Suprapubic skin (tissue), 4 donors: ENCODE measurements around the gene ASIC3.

ENCODE experiments used
- EP300 ChIP-seq: sonication (generic); formaldehyde crosslinking; IDR thresholded peaks from one replicate; pipeline ENCODE4 v1.6.1; 2017; ENCODE audit warnings: antibody characterized with exemption
- POLR2A ChIP-seq, 2 donors: fragments of 450-650 bp; IDR thresholded peaks; one replicate each; pipeline ENCODE4 v1.6.1; 2017; ENCODE audit warnings: antibody characterized with exemption in 2 of 2, mild to moderate bottlenecking in 2 of 2, moderate library complexity in 2 of 2
- POLR2AphosphoS5 ChIP-seq, 3 donors: sonication (generic); formaldehyde crosslinking; IDR thresholded peaks; one replicate each; pipeline ENCODE4 v1.6.1; 2017; ENCODE audit warnings: antibody characterized with exemption in 3 of 3
- TF ChIP-seq, protein P1 (sequence below), 2 donors: fragments of 200-600 bp in 1 of 2; fragments of 450-650 bp in 1 of 2; sonication (generic) in 1 of 2; IDR thresholded peaks; one replicate each; pipeline ENCODE4 v1.5.1; 2016 to 2019; ENCODE audit warnings: antibody characterized with exemption in 2 of 2, mild to moderate bottlenecking in 1 of 2, moderate library complexity in 1 of 2

DNA sequence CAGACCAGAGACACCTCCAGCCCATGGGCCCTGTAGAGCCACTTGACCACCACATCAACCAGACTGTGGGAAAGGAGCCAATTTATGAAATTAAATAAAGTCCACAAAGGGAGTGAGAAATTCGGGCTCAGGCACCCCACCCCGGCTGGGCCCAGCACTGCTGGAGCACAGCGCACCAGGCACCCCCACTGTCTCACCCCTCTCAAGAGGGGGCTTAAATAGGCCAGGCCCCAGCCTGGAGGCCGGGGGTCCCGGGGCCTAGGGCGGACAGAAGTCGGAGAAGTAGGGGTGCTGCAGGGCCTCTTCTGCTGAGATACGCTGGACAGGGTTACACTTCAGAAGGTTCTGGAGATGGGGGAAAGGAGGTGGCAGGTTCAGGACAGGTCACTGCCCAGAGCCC, 5.4 kb downstream of the ASIC3 start:
- no peak for TF ChIP-seq POLR2A (IDR thresholded peaks at IDR 0.05)
- TF ChIP-seq, protein P1, sequence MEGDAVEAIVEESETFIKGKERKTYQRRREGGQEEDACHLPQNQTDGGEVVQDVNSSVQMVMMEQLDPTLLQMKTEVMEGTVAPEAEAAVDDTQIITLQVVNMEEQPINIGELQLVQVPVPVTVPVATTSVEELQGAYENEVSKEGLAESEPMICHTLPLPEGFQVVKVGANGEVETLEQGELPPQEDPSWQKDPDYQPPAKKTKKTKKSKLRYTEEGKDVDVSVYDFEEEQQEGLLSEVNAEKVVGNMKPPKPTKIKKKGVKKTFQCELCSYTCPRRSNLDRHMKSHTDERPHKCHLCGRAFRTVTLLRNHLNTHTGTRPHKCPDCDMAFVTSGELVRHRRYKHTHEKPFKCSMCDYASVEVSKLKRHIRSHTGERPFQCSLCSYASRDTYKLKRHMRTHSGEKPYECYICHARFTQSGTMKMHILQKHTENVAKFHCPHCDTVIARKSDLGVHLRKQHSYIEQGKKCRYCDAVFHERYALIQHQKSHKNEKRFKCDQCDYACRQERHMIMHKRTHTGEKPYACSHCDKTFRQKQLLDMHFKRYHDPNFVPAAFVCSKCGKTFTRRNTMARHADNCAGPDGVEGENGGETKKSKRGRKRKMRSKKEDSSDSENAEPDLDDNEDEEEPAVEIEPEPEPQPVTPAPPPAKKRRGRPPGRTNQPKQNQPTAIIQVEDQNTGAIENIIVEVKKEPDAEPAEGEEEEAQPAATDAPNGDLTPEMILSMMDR (IDR thresholded peaks at IDR 0.05) = no peak
- TF ChIP-seq POLR2AphosphoS5 (IDR thresholded peaks at IDR 0.05) = no peak
- TF ChIP-seq EP300 = no peak
